Smooth muscle cell of trachea (primary cell): Measurements from ENCODE around the gene ERVW-1. TPM values are rescaled to one million over a fixed set of nuclear protein-coding genes. Genes with fewer than 3 reads are reported as not detected.

Experiments
- total RNA-seq: library from RNA; depleted of rRNA; stranded (reverse); fragments of >200 nt; gene quantifications from 2 replicates; pipeline ENCODE4 v1.2.1, GENCODE V29; 2014

Gene ERVW-1, protein sequence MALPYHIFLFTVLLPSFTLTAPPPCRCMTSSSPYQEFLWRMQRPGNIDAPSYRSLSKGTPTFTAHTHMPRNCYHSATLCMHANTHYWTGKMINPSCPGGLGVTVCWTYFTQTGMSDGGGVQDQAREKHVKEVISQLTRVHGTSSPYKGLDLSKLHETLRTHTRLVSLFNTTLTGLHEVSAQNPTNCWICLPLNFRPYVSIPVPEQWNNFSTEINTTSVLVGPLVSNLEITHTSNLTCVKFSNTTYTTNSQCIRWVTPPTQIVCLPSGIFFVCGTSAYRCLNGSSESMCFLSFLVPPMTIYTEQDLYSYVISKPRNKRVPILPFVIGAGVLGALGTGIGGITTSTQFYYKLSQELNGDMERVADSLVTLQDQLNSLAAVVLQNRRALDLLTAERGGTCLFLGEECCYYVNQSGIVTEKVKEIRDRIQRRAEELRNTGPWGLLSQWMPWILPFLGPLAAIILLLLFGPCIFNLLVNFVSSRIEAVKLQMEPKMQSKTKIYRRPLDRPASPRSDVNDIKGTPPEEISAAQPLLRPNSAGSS
- not detected in 2 replicates for total RNA-seq

DNA sequence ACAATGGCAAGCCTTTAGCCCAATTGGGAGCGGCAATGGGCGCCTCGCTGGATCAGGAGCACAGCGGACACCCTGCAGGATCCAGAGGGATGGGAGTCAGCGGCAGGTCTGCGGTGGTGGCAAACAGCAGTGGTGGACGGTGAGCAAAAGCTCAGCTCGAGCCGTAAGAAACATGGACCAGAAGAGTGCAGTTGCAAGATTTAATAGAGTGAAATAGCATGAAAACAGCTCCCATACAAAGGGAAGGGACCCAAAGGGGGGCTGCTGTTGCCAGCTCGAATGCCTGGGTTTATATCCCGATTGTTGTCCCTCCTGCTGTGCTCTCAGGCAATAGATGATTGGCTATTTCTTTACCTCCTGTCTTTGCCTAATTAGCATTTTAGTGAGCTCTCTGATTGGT lies at the start of gene ERVW-1:
ERVW-1 (minus strand) TSS at position 266 of the 400 bp plus-strand sequence. CDS start 7,565 bp downstream, outside the sequence.

DNA sequence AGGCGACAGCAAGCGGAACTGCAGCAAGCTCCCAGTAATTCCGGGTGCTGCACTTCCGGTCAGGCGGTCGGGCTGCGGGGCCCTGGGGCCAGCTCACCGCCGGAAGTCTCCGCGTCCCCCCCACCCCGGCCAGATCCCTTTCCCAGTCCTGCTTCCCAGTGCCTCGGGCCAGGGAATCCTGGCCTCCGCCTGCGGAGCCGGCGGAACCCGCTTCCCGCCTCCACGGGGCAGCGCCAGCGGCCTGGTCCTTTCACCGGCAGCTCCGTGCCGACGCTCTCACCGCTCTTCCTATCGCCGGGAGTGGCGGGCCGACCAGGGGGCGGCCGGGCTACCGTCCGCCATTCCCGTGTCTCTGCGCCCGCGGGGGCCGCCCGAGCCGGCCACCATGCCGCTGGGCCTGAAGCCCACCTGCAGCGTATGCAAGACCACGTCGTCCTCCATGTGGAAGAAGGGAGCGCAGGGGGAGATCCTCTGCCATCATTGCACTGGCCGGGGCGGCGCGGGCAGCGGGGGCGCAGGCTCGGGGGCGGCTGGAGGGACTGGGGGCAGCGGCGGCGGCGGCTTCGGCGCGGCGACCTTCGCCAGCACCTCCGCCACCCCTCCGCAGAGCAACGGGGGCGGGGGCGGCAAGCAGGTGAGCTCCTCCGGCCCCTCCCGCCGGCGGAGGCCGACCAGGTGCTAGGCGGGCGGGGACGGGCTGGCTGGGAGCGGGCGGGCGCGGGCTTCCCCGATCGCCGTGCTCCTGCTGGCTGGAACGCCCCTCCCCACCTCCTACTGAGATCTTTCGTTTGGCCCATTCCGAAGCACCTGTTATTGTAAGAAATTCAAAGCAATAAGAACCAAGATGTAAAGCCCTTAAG lies 30.2 kb downstream of the ERVW-1 start, which contains the start of gene GATAD1:
GATAD1 (plus strand) TSS at position 138 of the 860 bp plus-strand sequence; CDS start at position 386, 248 bp downstream.

Other genes starting within 250 kb of the ERVW-1 start
- 51.9 and 72.3 TPM in 2 replicates for gene KRIT1, start 232.0 kb downstream of the ERVW-1 start, total RNA-seq
- 58.6 and 65.2 TPM in 2 replicates for gene ANKIB1, start 232.0 kb downstream of the ERVW-1 start, total RNA-seq
- 26.9 and 30.8 TPM in 2 replicates for gene GATAD1, start 30.5 kb downstream of the ERVW-1 start, total RNA-seq
- 16.5 and 21.8 TPM in 2 replicates for gene PEX1, start 50.6 kb upstream of the ERVW-1 start, total RNA-seq
- 8.9 and 10.3 TPM in 2 replicates for gene RBM48, start 50.8 kb upstream of the ERVW-1 start, total RNA-seq
- 13.1 and 22.3 TPM in 2 replicates for gene FAM133B, start 112.4 kb upstream of the ERVW-1 start, total RNA-seq